Gastrocnemius medialis (tissue), 4 donors: ENCODE results near the gene PDAP1. TPM values are rescaled to one million over a fixed set of nuclear protein-coding genes. Genes with fewer than 3 reads are reported as not detected.

Source experiments
- ATAC-seq, 2 donors: fragments of 150-250 bp; one replicate each; pipeline ENCODE4 v1.9.1; 2016
- DNase-seq, 2 donors: peaks; one replicate each; pipeline ENCODE4 v3.0.0-alpha.2; 2019
- H3K27ac ChIP-seq, 4 donors: fragments of 200-600 bp; sonication (generic); 1 replicate in 1 of 4; 2 replicates in 3 of 4; pipeline ENCODE4 v1.5.1; 2016 to 2018; ENCODE audit warnings: mild to moderate bottlenecking in 2 of 4, moderate library complexity in 1 of 4
- H3K27me3 ChIP-seq, 3 donors: fragments of 200-600 bp; sonication (generic) in 2 of 3; 1 replicate in 1 of 3; 2 replicates in 2 of 3; pipeline versions ENCODE4 v1.5.1 to v1.6.0; 2016 to 2019; ENCODE audit warnings: mild to moderate bottlenecking in 1 of 3, moderate library complexity in 1 of 3
- H3K36me3 ChIP-seq, 2 donors: fragments of 200-600 bp; sonication (generic) in 1 of 2; one replicate each; pipeline ENCODE4 v1.5.1; 2017 to 2018
- H3K4me1 ChIP-seq, 2 donors: fragments of 200-600 bp; sonication (generic) in 1 of 2; one replicate each; pipeline ENCODE4 v1.5.1; 2016 to 2017; ENCODE audit warnings: mild to moderate bottlenecking in 2 of 2
- H3K4me3 ChIP-seq, 4 donors: fragments of 200-600 bp; sonication (generic) in 3 of 4; 1 replicate in 1 of 4; 2 replicates in 3 of 4; pipeline ENCODE4 v1.5.1; 2016 to 2019; ENCODE audit warnings: mild to moderate bottlenecking in 2 of 4
- H3K9me3 ChIP-seq, 3 donors: fragments of 200-600 bp; sonication (generic) in 2 of 3; 1 replicate in 1 of 3; 2 replicates in 2 of 3; pipeline ENCODE4 v1.5.1; 2016 to 2019
- POLR2A ChIP-seq, 2 donors: fragments of 450-650 bp; IDR thresholded peaks; one replicate each; pipeline ENCODE4 v1.6.1; 2017; ENCODE audit warnings: antibody characterized with exemption in 2 of 2, mild to moderate bottlenecking in 2 of 2, moderate library complexity in 2 of 2
- in situ Hi-C, 4 donors: fragments of 200-750 bp; cut with MboI; loops; one replicate each; pipeline versions ENCODE4 v1.15.0 to v1.8.0; 2017; ENCODE audit warnings: low sequenced_read_pairs in 4 of 4
- intact Hi-C: fragments of 100-400 bp; cut with DNase I; formaldehyde crosslinking; loops from one replicate; pipeline ENCODE4 v1.15.1; 2023; ENCODE audit warnings: low total_unique reads
- total RNA-seq, 4 donors: library from RNA; depleted of rRNA; stranded (reverse); fragments of >200 nt; gene quantifications; one replicate each; pipeline versions ENCODE4 v1.1.0 to v1.2.3, GENCODE V29; 2016
- TF ChIP-seq, protein P1 (sequence below), 5 experiments: fragments of 450-650 bp in 3 of 5; fragments of 200-600 bp in 2 of 5; sonication (generic) in 2 of 5; IDR thresholded peaks in 4 of 5; conservative IDR thresholded peaks in 1 of 5; 1 replicate in 4 of 5; 2 replicates in 1 of 5; pipeline ENCODE4 v1.5.1; 2016 to 2019; ENCODE audit warnings: antibody characterized with exemption in 5 of 5, mild to moderate bottlenecking in 3 of 5, moderate library complexity in 3 of 5

The PDAP1 gene
- total RNA-seq, 4 donors from 2014 or later = 81.7 to 258 (median 198) TPM

DNA sequence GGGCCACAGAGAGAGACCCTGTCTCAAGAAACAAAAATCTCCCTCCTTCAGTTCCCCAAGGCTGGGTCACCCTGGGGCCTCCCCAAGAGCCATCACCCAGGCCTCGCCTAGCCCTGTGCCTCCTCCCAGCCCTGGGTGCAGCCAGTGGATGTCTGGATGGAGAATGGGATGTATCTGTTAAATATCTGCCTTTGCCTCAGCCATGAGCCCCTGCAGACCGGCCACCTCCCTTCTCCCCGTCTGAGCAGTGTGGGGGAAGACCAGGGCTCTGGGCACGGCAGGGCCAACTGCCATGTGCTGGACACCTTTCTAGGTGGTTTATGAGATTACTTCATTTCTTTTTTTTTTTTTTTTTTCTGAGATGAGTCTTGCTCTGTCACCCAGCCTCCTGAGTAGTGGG, 23.9 kb downstream of the PDAP1 start:
- Histone ChIP-seq H3K27me3 (no peaks in the 10 kb centered on the region), H3K4me1 (peaks cover 3 to 15% of the 10 kb centered on the region in 2 donors), H3K27ac (no peak overlapping the region), H3K36me3 (peaks cover 0 to 4% of the 10 kb centered on the region in 2 donors), H3K4me3 (no peak overlapping the region), H3K9me3 (no peaks in the 10 kb centered on the region)
- ATAC-seq = no peak
- in situ Hi-C loops (no loop called here), intact Hi-C loops (no loop called here)
- DNase-seq = no peak
- TF ChIP-seq, protein P1, sequence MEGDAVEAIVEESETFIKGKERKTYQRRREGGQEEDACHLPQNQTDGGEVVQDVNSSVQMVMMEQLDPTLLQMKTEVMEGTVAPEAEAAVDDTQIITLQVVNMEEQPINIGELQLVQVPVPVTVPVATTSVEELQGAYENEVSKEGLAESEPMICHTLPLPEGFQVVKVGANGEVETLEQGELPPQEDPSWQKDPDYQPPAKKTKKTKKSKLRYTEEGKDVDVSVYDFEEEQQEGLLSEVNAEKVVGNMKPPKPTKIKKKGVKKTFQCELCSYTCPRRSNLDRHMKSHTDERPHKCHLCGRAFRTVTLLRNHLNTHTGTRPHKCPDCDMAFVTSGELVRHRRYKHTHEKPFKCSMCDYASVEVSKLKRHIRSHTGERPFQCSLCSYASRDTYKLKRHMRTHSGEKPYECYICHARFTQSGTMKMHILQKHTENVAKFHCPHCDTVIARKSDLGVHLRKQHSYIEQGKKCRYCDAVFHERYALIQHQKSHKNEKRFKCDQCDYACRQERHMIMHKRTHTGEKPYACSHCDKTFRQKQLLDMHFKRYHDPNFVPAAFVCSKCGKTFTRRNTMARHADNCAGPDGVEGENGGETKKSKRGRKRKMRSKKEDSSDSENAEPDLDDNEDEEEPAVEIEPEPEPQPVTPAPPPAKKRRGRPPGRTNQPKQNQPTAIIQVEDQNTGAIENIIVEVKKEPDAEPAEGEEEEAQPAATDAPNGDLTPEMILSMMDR (IDR thresholded peaks at IDR 0.05 in 4 of 5, conservative IDR thresholded peaks at IDR 0.05 in 1 of 5) = no peak
- TF ChIP-seq POLR2A (IDR thresholded peaks at IDR 0.05) = no peak

DNA sequence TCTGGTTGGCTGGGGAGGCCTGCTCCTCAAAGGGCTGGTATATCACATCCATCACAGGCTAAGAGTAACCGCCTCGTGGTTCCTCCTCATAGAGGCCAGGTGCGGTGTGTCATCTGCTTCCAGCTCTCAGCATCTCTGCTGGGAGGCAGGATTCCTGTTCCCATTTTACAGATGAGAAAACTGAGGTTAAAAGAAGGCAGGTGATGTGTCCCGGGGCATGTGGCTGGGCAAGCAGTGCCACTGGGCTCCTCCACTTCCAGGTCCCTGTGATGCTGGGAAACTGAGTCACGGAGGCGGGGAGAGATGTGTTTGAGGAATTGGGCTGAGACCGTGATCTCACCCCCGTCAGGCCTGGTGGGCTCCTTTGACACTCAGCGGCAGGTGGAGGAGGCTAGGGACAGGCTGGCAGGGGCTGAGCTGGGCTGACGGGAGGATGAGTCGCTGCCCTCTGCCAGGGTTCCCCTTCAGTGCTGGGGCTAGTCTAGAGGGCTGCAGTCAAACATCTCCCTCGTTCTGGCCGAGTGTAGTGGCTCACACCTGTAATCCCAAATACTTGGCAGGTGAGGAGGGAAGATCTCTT, 24.5 kb downstream of the PDAP1 start:
- H3K4me1 ChIP-seq = peaks cover 8 to 20% of the 10 kb centered on the region in 2 donors
- no peak for DNase-seq
- no peak for ATAC-seq
- intact Hi-C loops (no loop called here), in situ Hi-C loops (no loop called here)
- H3K36me3 ChIP-seq = peaks cover 0 to 4% of the 10 kb centered on the region in 2 donors
- TF ChIP-seq, protein P1 (IDR thresholded peaks at IDR 0.05 in 4 of 5, conservative IDR thresholded peaks at IDR 0.05 in 1 of 5) = no peak
- TF ChIP-seq POLR2A (IDR thresholded peaks at IDR 0.05) = no peak
- H3K4me3 ChIP-seq = no peak overlapping the region
- no peaks in the 10 kb centered on the region for H3K27me3 ChIP-seq
- no peaks in the 10 kb centered on the region for H3K9me3 ChIP-seq
- no peak overlapping the region for H3K27ac ChIP-seq

DNA sequence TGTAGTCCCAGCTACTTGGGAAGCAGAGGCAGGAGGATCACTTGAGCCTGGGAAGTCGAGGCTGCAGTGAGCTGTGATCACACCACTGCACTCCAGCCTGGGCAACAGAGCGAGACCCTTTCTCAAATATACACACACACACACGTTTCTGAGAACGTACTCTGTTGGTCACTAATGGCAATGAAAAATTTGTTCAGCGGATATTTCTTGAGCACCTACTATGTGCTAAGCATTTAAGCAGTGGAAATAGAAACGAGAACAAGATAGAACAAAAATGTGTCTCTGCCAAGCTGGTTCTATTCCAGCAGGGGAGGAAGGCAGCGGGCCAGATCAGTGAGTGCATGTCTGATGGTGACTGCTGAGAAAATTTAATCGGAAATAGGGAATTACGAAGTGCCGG, 25.2 kb downstream of the PDAP1 start:
- TF ChIP-seq, protein P1 (IDR thresholded peaks at IDR 0.05 in 4 of 5, conservative IDR thresholded peaks at IDR 0.05 in 1 of 5) = no peak
- no peak for TF ChIP-seq POLR2A (IDR thresholded peaks at IDR 0.05)
- Histone ChIP-seq H3K36me3 (peaks cover 0 to 2% of the 10 kb centered on the region in 2 donors), H3K9me3 (no peaks in the 10 kb centered on the region), H3K4me1 (peaks cover 8 to 21% of the 10 kb centered on the region in 2 donors), H3K27ac (no peak overlapping the region), H3K27me3 (no peaks in the 10 kb centered on the region), H3K4me3 (no peak overlapping the region)
- in situ Hi-C loops (no loop called here), intact Hi-C loops (no loop called here)
- ATAC-seq (no peak), DNase-seq (no peak)

DNA sequence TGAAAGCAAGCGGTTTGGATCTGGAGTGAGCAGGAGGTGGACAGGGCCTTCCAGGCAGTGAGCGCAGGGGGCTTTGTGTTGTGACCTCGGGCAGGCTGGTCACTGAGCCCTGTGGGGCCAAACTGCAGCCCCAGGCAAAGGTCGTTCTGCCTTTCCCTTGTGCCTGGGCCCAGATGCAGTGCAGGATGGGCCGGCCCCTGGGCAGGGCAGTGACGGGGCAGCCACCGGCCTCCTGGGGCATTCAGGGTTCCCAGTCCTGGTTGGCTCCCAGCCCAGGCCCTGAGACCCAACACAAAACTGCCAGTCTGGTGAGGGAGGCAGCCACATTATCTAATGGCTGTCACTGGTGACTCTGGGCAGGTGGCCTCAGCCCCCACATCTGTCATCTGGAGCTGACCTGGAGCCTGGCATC, 26.7 kb downstream of the PDAP1 start:
- no peak for TF ChIP-seq POLR2A (IDR thresholded peaks at IDR 0.05)
- TF ChIP-seq, protein P1 (IDR thresholded peaks at IDR 0.05 in 4 of 5, conservative IDR thresholded peaks at IDR 0.05 in 1 of 5) = no peak
- H3K9me3 ChIP-seq = no peaks in the 10 kb centered on the region
- H3K27me3 ChIP-seq = no peaks in the 10 kb centered on the region
- peaks cover 8 to 21% of the 10 kb centered on the region in 2 donors for H3K4me1 ChIP-seq
- no peak overlapping the region for H3K27ac ChIP-seq
- no peaks in the 10 kb centered on the region for H3K36me3 ChIP-seq
- in situ Hi-C loops (no loop called here), intact Hi-C loops (no loop called here)
- ATAC-seq (no peak), DNase-seq (no peak)
- H3K4me3 ChIP-seq = no peak overlapping the region
